T47D (cell line): ENCODE measurements around the gene CAV1.
"Not testable (repeated sequence)": the region's sequence is repeated elsewhere in the genome, so short reads cannot be mapped to it uniquely, and the experiment has no call there.

Experiments
- DNase-seq, 2 experiments: peaks; one replicate each; pipeline versions ENCODE4 v3.0.0 to v3.0.0-alpha.2; 2011 to 2012; ENCODE audit warnings: low read depth in 1 of 2, low spot score in 1 of 2
- JUND ChIP-seq: IDR thresholded peaks from 2 replicates; pipeline ENCODE4 v1.6.1; 2012; ENCODE audit warnings: low read depth
- in situ Hi-C: cut with HindIII; loops from 2 replicates; pipeline ENCODE4 v1.10.0; 2016; ENCODE audit warnings: low sequenced_read_pairs, low pct_unique_long_range_greater_than_20kb

Gene CAV1

DNA sequence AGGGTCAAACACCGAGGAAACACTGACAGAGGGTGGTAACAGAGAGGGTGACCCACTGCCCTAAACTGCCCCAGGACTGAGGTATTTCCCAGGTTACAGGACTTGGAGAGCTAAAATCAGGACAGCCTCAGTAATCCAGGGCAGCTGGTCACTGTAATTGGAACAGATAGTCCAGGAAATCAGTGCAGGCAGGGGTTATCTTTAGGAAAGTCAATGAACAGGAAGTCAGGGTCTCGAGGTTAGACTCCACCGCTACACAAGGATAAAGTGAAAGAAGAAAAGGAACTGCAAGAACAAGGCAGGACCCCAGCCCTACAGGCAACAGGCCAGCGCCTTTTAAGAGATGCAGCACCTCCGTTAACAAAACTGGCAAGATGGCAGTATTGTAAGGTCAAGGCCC is 61.1 kb downstream of the CAV1 start:
- in situ Hi-C loops, result no loop called here
- DNase-seq, result no peak
- no peak for TF ChIP-seq JUND

DNA sequence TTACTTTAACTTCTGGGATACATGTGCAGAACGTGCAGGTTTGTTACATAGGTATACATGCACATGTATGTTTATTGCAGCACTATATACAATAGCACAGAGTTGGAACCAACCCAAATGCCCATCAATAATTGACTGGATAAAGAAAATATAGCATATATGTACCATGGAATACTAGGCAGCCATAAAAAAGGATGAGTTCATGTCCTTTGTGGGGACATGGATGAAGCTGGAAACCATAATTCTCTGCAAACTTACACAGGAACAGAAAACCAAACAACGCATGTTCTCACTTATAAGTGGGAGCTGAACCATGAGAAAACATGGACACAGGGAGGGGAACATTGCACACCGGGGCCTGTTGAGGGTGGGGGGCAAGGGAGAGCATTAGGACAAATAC is 62.4 kb downstream of the CAV1 start:
- DNase-seq, in situ Hi-C loops: not testable (repeated sequence)

DNA sequence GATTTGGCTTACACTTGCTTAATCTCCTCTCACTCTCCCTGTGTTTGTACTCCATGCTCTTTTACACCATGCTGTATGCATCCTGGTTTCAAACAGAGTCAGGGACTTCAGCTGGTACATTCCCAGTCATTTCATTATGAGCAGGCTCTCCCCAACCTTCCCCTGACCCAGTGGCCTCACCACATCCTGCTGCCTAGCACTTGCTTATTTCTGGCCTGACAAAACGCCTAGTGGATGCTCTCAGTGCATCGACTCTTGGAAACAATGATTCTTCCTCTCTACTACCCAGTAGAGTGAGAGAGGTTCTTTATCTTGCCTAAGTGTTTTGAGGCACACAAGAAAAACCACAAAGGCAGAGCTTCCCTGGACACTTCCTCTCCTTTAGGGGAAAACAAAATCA is 63.4 kb downstream of the CAV1 start:
- TF ChIP-seq JUND, result no peak
- in situ Hi-C loops, result no loop called here
- no peak for DNase-seq

DNA sequence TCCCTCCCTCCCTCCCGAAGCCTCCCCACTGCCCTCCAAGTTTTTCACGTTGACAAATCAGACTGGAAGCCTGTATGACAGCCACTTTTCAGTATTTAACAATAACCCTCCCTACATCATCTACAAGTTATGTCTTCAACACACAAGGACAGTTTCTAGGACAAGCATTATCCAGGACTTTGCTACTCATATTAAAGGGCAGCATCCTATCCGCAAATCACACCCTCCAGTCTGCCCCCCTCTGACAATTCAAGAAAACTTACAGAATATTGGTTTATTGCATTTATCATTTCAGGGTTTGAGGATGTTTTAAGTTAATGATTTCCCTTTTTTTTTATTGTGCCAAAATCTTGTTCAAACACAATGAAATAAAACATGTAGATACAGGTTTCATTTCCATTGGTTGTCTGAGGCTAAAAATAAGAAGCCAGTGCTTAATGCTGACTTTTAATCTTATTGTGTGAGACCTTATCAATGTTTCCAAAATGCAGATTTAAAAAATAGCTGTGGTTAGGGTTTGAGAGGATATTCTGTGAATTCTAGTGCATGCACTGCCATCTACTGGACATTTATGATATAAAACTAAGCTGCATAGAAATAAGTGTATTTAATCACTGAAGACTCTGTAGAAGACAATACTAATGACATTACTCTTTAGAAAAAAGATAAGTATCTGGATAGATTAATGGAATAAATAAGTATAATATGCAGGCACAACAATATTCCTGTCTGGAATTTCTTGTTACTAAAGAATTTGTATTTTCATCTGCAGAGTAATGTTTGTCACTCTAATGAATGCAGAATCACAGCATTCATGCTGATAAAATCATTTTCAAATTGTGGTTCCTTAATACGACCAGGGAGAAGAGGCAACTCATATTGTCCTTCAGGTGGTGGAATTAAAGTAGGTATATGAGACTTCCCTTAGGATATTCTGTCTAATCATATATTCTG is 64.1 kb downstream of the CAV1 start:
- in situ Hi-C loops, result no loop called here
- no peak for TF ChIP-seq JUND
- peak; percentile 2 to 58 for DNase-seq

- in situ Hi-C loops, result no loop called here
- TF ChIP-seq JUND, result no peak
- peak in 1 of 2 experiments; percentile 10 for DNase-seq
Measured at GRCh38 chr7:116591202-116592040, 66.6 kb downstream of the CAV1 start.

DNA sequence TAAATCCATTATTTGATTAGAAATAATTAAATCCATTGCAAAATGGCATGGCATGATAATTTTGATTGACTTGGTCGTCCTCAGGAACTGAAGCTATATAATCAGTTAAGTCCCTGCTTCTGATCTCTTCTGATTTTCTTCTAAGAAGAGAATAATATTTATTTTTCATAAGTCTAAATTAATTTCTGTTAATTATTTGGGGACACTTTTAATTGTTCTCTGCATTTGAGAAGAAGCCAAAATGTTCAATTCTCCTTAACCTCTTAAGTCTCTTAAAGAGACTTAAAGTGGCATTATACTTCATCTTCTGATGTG is 67.2 kb downstream of the CAV1 start:
- in situ Hi-C loops, result no loop called here
- DNase-seq, result no peak
- TF ChIP-seq JUND, result no peak

- TF ChIP-seq JUND, result no peak
- DNase-seq, result no peak
- in situ Hi-C loops, result no loop called here
Measured at GRCh38 chr7:116592445-116592844, 67.6 kb downstream of the CAV1 start.

GRCh38 chr7:116593359-116594075 is 68.7 kb downstream of the CAV1 start:
- in situ Hi-C loops, result no loop called here
- TF ChIP-seq JUND, result no peak
- no peak for DNase-seq

DNA sequence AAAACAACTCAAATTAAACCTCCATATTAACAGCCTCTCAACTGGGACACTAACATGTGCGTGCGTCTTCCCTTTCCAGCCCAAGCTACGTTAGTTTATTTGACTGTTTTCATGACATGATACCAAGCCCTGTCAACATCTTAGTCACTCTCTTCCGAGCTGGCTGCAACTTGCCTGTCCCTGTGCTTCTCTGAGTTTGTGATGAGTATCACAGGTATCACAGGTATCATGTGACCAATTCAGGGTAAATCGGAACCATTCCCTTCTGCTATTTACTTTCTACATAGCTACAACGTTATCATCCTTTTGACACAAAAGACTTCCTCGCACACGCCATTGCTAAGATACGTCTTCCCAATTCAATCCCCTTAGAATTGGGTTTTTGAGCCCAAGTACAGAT is 70.2 kb downstream of the CAV1 start:
- in situ Hi-C loops, result no loop called here

GRCh38 chr7:116597384-116597783 is 72.5 kb downstream of the CAV1 start:
- in situ Hi-C loops, result no loop called here
- TF ChIP-seq JUND, result no peak
- DNase-seq, result no peak

More for the DNA sequence above, 70.2 kb downstream of the CAV1 start:
- no peak for DNase-seq
- no peak for TF ChIP-seq JUND

GRCh38 chr7:116598278-116598677 is 73.4 kb downstream of the CAV1 start:
- in situ Hi-C loops, result no loop called here
- no peak for TF ChIP-seq JUND
- no peak for DNase-seq

DNA sequence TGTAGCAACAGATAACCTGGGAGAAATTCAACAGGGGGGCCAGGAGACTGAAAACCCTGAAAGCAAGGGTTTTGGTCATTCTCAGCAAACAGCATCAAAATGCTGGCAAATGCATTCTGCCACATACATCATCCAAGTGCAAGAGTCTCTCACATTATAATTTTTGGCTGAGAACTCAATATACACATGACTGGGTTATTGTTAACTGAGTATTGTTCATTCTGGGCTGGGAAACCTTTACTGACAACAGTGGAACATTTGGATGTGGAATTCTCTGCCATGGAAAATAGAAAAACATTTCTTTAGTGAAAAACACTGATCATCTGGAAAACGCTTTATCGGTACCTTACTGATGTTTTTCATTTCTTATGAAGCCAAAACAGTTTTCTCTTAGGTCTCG is 74.0 kb downstream of the CAV1 start:
- in situ Hi-C loops, result no loop called here
- TF ChIP-seq JUND, result no peak
- no peak for DNase-seq
